HG03460 (cell line): ENCODE measurements around the gene SLC35E3.
"Not testable (repeated sequence)": the region's sequence is repeated elsewhere in the genome, so short reads cannot be mapped to it uniquely, and the experiment has no call there.

Experiments used
- ATAC-seq: cut with Tn5 transposase; IDR thresholded peaks from one replicate; pipeline ENCODE4 v1.9.1; 2021; ENCODE audit not compliant: unreplicated experiment

The SLC35E3 gene

DNA sequence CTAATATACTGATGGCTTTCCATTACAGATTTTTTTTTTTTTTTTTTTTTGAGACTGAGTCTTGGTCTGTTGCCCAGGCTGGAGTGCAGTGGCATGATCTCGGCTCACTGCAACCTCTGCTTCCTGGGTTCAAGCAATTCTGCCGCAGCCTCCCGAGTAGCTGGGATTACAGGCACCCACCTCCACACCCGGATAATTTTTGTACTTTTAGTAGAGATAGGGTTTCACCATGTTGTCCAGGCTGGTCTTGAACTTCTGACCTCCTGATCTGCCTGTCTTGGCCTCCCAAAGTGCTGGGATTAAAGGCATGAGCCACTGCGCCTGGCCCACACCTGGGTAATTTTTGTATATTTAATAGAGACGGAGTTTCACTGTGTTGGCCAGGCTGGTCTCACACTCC lies 65.6 kb downstream of the SLC35E3 start:
- not testable (repeated sequence) for ATAC-seq

DNA sequence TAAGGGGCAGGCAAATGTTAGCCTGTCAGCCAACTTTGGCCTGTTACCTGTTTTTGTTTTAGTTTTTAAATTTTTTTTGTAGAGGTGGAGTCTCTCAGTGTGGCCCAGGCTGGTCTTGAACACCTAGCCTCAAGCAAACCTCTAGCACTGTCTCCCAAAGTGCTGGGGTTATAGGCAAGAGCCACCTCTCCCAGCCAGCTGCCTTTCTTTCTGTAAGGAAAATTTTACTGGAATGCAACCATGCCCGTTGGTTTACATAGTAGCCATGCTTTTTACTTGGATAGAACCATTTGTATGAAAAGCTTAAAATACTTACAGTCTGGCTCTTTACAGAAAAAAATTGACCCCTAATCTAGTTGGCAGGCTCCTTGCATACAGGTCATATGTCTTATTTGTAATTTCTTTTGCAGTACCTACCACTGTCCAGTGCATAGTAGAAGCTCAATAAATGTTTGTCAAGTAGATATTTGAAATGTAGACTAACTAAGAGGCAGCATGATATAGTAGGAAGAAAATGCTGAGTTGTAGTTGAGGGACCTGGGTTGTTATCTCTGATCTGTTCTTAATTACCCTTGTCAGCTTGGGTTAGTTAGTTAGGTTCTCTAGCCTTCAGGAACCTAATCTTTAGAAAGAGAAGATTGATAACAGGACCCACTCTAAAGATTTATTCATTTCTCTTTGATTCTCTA lies 66.7 kb downstream of the SLC35E3 start:
- no peak for ATAC-seq

GRCh38 chr12:68813242-68813593 lies 67.2 kb downstream of the SLC35E3 start:
- ATAC-seq: no peak

DNA sequence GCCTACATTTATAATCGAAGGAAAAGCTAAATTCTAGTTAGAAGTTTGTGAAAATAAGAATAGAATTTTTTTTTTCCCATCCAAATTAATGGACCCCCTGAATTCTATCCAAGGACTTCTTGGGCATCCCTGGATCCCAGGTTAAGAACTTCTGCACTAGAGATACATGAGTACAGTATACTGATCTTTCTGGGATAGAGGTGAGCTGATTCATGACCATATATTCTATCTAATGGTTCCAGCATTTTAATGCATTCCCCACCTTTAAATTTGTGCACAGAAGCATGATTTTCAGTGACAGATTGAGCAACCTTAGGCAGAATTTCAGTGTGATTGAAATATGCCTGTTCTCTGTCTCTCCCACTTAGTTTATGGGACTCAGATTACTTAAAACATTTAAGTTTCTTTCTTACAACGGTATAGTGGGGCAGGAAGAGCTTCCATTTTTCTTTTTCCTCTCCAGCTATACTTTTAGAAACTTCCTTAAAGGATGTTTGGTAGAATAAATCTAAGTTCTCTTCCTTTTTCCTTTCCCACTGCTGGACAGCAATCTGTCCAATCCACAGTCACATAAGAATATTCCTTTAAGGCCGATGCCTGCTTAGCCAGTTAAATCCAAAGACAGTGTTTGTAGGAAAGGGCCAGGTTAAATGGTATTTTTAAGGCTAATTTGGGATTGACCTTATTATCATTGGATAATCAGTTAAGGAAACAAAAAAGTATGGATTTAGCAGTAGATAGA lies 68.7 kb downstream of the SLC35E3 start:
- no peak for ATAC-seq

DNA sequence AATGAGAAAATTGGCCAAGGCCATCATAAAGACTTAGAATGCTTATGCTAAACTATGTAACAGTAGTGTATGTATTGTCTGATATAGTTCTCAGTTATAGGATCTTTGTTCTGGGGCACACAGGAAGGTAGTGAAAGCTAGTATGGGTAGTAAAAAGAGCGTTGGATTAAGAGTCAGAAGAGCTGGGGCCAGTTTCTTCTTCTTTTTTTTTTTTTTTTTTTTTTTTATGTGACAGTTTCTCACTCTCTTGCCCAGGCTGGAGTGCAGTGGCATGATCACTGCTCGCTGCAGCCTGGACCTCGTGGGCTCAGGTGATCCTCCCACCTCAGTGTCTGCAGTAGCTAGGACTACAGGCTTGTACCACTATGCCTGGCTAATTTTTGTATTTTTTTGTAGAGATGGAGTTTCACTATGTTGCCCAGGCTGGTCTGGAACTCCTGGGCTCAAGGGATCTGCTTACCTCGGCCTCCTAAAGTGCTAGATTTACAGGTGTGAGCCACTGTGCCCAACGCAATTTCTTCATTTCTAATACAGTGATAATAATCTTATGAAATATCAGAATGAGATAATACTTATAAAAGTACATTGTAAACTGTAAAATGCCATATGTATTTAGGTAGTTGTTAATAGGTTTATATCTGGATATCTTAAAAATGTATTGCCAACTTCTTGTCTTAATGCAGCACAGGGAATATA lies 69.4 kb downstream of the SLC35E3 start:
- no peak for ATAC-seq

- ATAC-seq: no peak
Measured at GRCh38 chr12:68815928-68816800, 70.2 kb downstream of the SLC35E3 start.

DNA sequence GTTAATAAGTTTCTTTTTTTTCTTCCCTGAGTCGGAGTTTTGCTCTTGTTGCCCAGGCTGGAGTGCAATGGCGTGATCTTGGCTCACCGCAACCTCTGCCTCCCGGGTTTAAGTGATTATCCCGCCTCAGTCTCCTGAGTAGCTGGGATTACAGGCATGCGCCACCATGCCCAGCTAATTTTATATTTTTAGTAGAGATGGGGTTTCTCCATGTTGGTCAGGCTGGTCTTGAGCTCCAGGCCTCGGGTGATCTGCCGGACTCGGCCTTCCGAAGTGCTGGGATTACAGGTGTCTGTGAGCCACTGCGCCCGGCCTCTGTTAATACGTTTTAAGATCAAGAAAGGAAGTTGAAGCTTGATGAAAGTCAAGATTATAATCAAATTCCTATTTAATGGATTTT lies 73.5 kb downstream of the SLC35E3 start:
- not testable (repeated sequence) for ATAC-seq

GRCh38 chr12:68821357-68822188 lies 75.6 kb downstream of the SLC35E3 start:
- ATAC-seq: no peak

DNA sequence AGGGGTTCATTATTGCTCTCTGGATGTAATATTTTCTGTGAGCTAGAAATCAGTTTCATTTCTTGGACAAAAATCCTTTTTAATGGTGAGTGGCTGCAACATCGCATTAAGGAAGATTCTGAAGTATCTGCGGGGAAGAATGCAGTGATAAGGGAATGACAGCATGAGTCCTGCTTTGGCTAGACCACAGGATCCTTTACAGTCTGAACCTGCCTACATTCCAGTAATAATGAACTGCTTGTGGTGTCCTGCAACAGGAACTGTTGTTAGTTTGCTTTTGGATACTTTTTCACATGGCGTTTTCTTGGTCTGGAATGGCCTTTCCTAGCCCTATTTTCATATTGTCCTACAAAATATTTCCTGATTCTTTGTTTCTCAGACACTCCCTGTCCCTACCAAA lies 77.7 kb downstream of the SLC35E3 start:
- ATAC-seq: no peak

DNA sequence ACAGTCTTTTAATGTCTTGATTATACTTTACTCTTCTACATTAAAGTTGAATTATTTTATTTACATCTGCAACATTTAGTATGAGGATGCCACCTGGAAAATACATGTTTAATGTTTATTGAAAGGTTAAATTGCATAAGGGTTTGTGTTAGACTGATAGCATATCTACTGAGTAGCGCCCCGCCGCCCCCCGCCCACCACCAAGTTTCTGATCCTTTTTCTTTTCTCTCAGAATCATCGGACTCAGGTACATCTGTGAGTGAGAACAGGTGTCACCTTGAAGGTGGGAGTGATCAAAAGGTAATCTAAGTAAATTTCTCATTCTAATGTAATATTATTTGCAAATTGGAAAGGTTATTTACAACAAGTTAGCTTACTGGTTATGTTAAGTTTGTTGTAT lies 78.2 kb downstream of the SLC35E3 start:
- ATAC-seq: no peak

DNA sequence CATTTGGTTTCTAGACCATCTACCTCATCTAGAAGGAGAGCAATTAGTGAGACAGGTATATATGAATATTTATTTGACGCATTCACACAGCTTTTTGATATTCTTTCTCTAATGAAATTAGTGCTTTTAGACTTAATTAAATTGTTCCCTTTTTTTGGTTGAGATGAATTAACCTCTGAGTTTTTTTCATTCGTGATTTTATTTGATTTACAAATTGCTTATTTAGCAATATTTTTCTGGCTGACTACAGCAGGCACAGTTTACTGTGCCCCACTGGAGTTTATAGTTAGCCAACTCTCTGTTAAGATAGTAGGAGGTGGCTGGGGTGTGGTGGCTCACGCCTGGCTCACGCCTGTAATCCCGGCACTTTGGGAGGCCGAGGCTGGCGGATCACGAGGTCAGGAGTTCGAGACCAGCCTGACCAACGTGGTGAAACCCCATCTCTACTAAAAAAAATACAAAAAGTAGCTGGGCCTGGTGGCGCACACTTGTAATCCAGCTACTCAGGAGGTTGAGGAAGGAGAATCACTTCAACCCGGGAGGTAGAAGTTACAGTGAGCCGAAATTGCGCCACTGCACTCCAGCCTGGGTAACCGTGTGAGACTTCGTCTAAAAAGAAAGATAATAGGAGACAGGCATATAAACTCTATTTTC lies 78.7 kb downstream of the SLC35E3 start:
- ATAC-seq: no peak

DNA sequence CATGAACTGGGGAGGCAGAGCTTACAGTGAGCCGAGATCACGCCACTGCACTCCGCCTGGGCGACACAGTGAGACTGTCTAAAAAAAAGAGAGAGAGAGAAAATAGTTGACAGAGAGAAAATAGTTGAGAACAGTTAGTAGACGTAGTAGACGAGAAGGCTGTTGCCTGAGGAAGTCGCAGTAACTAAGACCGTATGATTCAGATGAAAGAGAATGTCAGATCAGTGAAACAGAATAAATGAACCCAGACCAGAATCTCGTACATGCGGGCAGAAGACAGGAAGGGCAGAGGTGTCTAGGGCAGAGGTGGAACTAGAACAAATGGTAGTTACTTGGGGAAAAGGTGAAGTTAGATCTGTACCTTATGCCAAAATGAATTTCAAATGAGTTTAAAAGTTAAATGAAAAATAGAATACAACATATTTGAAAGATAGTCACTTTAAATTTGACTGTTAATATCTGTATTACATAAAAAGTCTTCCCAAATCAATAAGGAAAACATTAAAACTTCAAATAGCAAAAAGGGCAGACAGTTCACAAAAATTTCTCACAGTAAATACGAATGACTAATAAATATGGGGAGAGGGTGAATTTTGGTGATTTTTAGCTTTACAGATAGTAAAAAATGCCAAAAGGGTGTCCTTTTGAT lies 79.7 kb downstream of the SLC35E3 start:
- ATAC-seq: no peak

DNA sequence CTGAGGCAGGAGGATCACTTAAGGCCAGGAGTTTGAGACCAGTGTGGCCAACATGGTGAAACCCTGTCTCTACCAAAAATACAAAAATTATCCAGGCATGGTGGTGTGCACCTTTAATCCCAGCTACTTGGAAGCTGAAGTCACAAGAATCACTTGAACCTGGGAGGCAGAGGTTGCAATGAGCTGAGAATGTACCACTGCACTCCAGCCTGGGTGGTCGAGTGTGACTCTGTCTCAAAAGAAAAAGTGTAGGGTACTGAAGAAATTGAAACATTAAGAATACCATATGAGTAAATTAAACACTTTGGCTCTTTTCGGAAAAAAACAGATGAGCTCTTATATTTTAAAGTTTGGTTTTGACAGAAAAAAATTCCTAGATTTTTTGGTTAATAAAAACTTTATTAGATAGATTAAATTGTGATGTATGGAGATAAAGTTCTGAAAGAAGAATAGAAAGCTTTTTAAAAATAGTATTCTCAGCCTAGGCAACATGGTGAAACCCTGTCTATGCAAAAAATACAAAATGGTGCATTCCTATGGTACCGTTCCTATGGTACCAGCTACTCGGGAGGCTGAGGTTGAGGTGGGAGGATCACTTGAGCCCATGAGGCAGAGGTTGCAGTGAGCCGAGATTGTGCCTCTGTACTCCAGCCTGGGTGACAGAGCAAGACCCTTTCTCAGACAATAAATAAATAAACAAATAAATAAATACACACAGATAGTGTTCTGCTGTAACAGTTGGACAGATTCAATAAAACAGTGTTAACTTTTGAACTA lies 82.1 kb downstream of the SLC35E3 start:
- ATAC-seq: no peak

GRCh38 chr12:68828672-68829068 lies 82.7 kb downstream of the SLC35E3 start:
- no peak for ATAC-seq
